GM23248 (cell line): ENCODE measurements around the gene LCN12. TPM values are rescaled to one million over a fixed set of nuclear protein-coding genes. Genes with fewer than 3 reads are reported as not detected.

Experiments
- DNase-seq: peaks from one replicate; pipeline ENCODE4 v3.0.0-alpha.2; 2015
- H2AFZ ChIP-seq: fragments of 200-600 bp; sonication (generic); 2 replicates; pipeline ENCODE4 v1.6.1; 2016; ENCODE audit warnings: antibody characterized with exemption
- H3F3A ChIP-seq: fragments of 200-600 bp; sonication (generic); 2 replicates; pipeline ENCODE4 v1.6.1; 2016; ENCODE audit warnings: mild to moderate bottlenecking, antibody characterized with exemption, mixed run types; ENCODE audit not compliant: insufficient read depth
- H3K27ac ChIP-seq: fragments of 200-600 bp; sonication (generic); 2 replicates; pipeline ENCODE4 v1.5.1; 2016; ENCODE audit warnings: mild to moderate bottlenecking
- H3K27me3 ChIP-seq: fragments of 200-600 bp; sonication (generic); replicated peaks from 2 replicates; pipeline ENCODE4 v1.6.1; 2016; ENCODE audit warnings: mild to moderate bottlenecking; ENCODE audit not compliant: insufficient read depth
- H3K36me3 ChIP-seq: fragments of 200-600 bp; sonication (generic); 2 replicates; pipeline ENCODE4 v1.6.1; 2016; ENCODE audit warnings: low read depth, mild to moderate bottlenecking
- H3K4me1 ChIP-seq: fragments of 200-600 bp; sonication (generic); 2 replicates; pipeline ENCODE4 v1.6.1; 2016; ENCODE audit warnings: mild to moderate bottlenecking; ENCODE audit not compliant: insufficient read depth
- H3K4me2 ChIP-seq: fragments of 200-600 bp; sonication (generic); one replicate; pipeline ENCODE4 v1.6.1; 2016; ENCODE audit warnings: mild to moderate bottlenecking; ENCODE audit not compliant: unreplicated experiment
- H3K4me3 ChIP-seq: fragments of 200-600 bp; sonication (generic); 2 replicates; pipeline ENCODE4 v1.5.1; 2016; ENCODE audit warnings: mild to moderate bottlenecking
- H3K79me2 ChIP-seq: fragments of 200-600 bp; sonication (generic); 2 replicates; pipeline ENCODE4 v1.6.1; 2016; ENCODE audit warnings: mild to moderate bottlenecking; ENCODE audit not compliant: insufficient read depth
- H3K9ac ChIP-seq: fragments of 200-600 bp; sonication (generic); 2 replicates; pipeline ENCODE4 v1.6.1; 2016; ENCODE audit warnings: mild to moderate bottlenecking
- H3K9me2 ChIP-seq: fragments of 200-600 bp; sonication (generic); 2 replicates; pipeline ENCODE4 v1.6.1; 2016; ENCODE audit warnings: mixed run types, mild to moderate bottlenecking, moderate library complexity; ENCODE audit not compliant: insufficient read depth
- H3K9me3 ChIP-seq: fragments of 200-600 bp; sonication (generic); one replicate; pipeline ENCODE4 v1.6.1; 2017; ENCODE audit warnings: low read depth
- H4K20me1 ChIP-seq: fragments of 200-600 bp; sonication (generic); 2 replicates; pipeline ENCODE4 v1.6.0; 2016; ENCODE audit not compliant: insufficient read depth
- EZH2 ChIP-seq: fragments of 200-600 bp; sonication (generic); IDR thresholded peaks from 2 replicates; pipeline ENCODE4 v1.6.1; 2018; ENCODE audit warnings: antibody characterized with exemption, mild to moderate bottlenecking; ENCODE audit not compliant: insufficient read depth, poor library complexity, severe bottlenecking
- EZH2phosphoT487 ChIP-seq: fragments of 200-600 bp; sonication (generic); IDR thresholded peaks from 2 replicates; pipeline ENCODE4 v1.6.1; 2018; ENCODE audit warnings: antibody characterized with exemption, moderate library complexity, mild to moderate bottlenecking, low read depth; ENCODE audit not compliant: insufficient read depth
- WGBS, 2 experiments: methylation state at CpG; one replicate each; pipeline ENCODE4 v1.1.6; 2015 to 2017; ENCODE audit warnings: low lambda C conversion rate in 2 of 2, low coverage in 1 of 2; ENCODE audit errors: missing lambda C conversion rate in 2 of 2; 5-methylcytosine and 5-hydroxymethylcytosine counted together
- in situ Hi-C: fragments of 300-500 bp; cut with MboI; formaldehyde crosslinking; loops from 2 replicates; pipeline ENCODE4 v1.15.0; 2020
- polyA plus RNA-seq: library from polyadenylated mRNA; unstranded; fragments of >200 nt; fragmentation: Nextera tagmentation; extraction: Ambion mirVana; gene quantifications from 2 replicates; pipeline ENCODE4 v1.2.1, GENCODE V29; 2016
- total RNA-seq: library from RNA; depleted of rRNA; stranded (reverse); fragments of >200 nt; shearing (Covaris generic); gene quantifications from 2 replicates; pipeline ENCODE4 v1.2.3, GENCODE V29; 2014

Gene LCN12
- total and polyA plus RNA-seq, 2 experiments from 2014 or later, result not detected

GRCh38 chr9:136996361-136997292 lies 44.6 kb downstream of the LCN12 start, which contains the start of gene CLIC3:
Gene CLIC3 (minus strand): TSS chr9:136996568. CDS start chr9:136996543, 25 bp downstream.
- no peaks in the 10 kb centered on the region for H3K9me3 ChIP-seq
- TF ChIP-seq EZH2phosphoT487, result no peak
- TF ChIP-seq EZH2, result no peak
- peak within 1 kb of the TSS; percentile 46 for H3K4me2 ChIP-seq
- H3K4me3 ChIP-seq, result peak within 1 kb of the TSS; percentile 57
- in situ Hi-C loops, result no loop called here
- no peaks in the 10 kb centered on the region for H3K27me3 ChIP-seq
- H3K4me1 ChIP-seq, result peaks cover 26% of the 10 kb centered on the region
- no peaks in the 10 kb centered on the region for H4K20me1 ChIP-seq
- peaks cover 10% of the 10 kb centered on the region; the same call in 1 of the 2 replicates for H3F3A ChIP-seq
- no peaks in the 10 kb centered on the region for H3K9me2 ChIP-seq
- 0 out of 2 replicates have a peak, but pooled peaks cover 4% of the 10 kb centered on the region for H3K79me2 ChIP-seq
- H3K9ac ChIP-seq, result peak within 1 kb of the TSS; percentile 52
- H3K27ac ChIP-seq, result peak within 1 kb of the TSS; percentile 28
- H2AFZ ChIP-seq, result peak within 1 kb of the TSS; percentile 47
- no peaks in the 10 kb centered on the region for H3K36me3 ChIP-seq
- DNase-seq, result peak; percentile 69
- 19 to 22% methylated on average over 25 to 35 of the region's 35 CpGs for WGBS, 2 experiments

GRCh38 chr9:136997371-136997770 lies 45.3 kb downstream of the LCN12 start:
- Histone ChIP-seq H3K4me2 (no peak overlapping the region), H3K4me3 (no peak overlapping the region), H3K27ac (no peak overlapping the region), H3K36me3 (no peaks in the 10 kb centered on the region), H3K79me2 (0 out of 2 replicates have a peak, but pooled peaks cover 4% of the 10 kb centered on the region), H3K27me3 (no peaks in the 10 kb centered on the region), H3F3A (peaks cover 10% of the 10 kb centered on the region; the same call in 1 of the 2 replicates), H4K20me1 (no peaks in the 10 kb centered on the region), H3K9me2 (no peaks in the 10 kb centered on the region), H3K9me3 (no peaks in the 10 kb centered on the region), H3K4me1 (peaks cover 26% of the 10 kb centered on the region), H3K9ac (no peak overlapping the region), H2AFZ (no peak overlapping the region)
- no peak for TF ChIP-seq EZH2phosphoT487
- TF ChIP-seq EZH2, result no peak
- DNase-seq, result no peak
- in situ Hi-C loops, result no loop called here
- 86 to 88% methylated on average over 10 of the region's 10 CpGs for WGBS, 2 experiments

GRCh38 chr9:136997830-136998234 lies 45.8 kb downstream of the LCN12 start:
- in situ Hi-C loops, result no loop called here

GRCh38 chr9:137000177-137000930 lies 48.3 kb downstream of the LCN12 start:
- in situ Hi-C loops, result no loop called here
- WGBS, 2 experiments, result 72 to 73% methylated on average over 10 of the region's 10 CpGs
- Histone ChIP-seq H3K27me3 (no peaks in the 10 kb centered on the region), H3K4me1 (peaks cover 22% of the 10 kb centered on the region), H3K9ac (no peak overlapping the region), H3K9me3 (no peaks in the 10 kb centered on the region), H3K4me2 (no peak overlapping the region), H3K4me3 (no peak overlapping the region), H3K27ac (peak overlapping the region; percentile 46; the same call in 1 of the 2 replicates), H4K20me1 (no peaks in the 10 kb centered on the region), H3K79me2 (no peaks in the 10 kb centered on the region), H3F3A (peaks cover 10% of the 10 kb centered on the region; the same call in 1 of the 2 replicates), H2AFZ (peak overlapping the region; percentile 68), H3K9me2 (no peaks in the 10 kb centered on the region), H3K36me3 (no peaks in the 10 kb centered on the region)
- TF ChIP-seq EZH2 (no peak), EZH2phosphoT487 (no peak)
- peak; percentile 59 for DNase-seq

More at GRCh38 chr9:136997830-136998234, 45.8 kb downstream of the LCN12 start:
- no peak overlapping the region for H3K4me3 ChIP-seq
- 80 to 91% methylated on average over 14 to 18 of the region's 18 CpGs for WGBS, 2 experiments
- no peak for TF ChIP-seq EZH2
- no peak for TF ChIP-seq EZH2phosphoT487
- no peaks in the 10 kb centered on the region for H3K9me2 ChIP-seq
- H4K20me1 ChIP-seq, result no peaks in the 10 kb centered on the region
- H3K79me2 ChIP-seq, result 0 out of 2 replicates have a peak, but pooled peaks cover 4% of the 10 kb centered on the region
- no peak overlapping the region for H3K27ac ChIP-seq
- no peak overlapping the region for H2AFZ ChIP-seq
- no peaks in the 10 kb centered on the region for H3K36me3 ChIP-seq
- H3F3A ChIP-seq, result peaks cover 10% of the 10 kb centered on the region; the same call in 1 of the 2 replicates
- H3K9me3 ChIP-seq, result no peaks in the 10 kb centered on the region
- H3K9ac ChIP-seq, result no peak overlapping the region
- no peak for DNase-seq
- no peak overlapping the region for H3K4me2 ChIP-seq
- peaks cover 26% of the 10 kb centered on the region for H3K4me1 ChIP-seq
- H3K27me3 ChIP-seq, result no peaks in the 10 kb centered on the region
